SJSA1 (cell line): ENCODE data around the gene SLC35B2. TPM values are rescaled to one million over a fixed set of nuclear protein-coding genes. Genes with fewer than 3 reads are reported as not detected.

Experiments used
- DNase-seq, 2 experiments: peaks; one replicate each; pipeline ENCODE4 v3.0.0-alpha.2; 2015 to 2020; ENCODE audit warnings: low spot score in 2 of 2, low read depth in 1 of 2
- H3K27ac ChIP-seq: fragments of 250-450 bp; sonication (Bioruptor Pico); 2 replicates; pipeline ENCODE4 v1.5.1; 2020; ENCODE audit warnings: mild to moderate bottlenecking, moderate library complexity
- H3K27me3 ChIP-seq: fragments of 250-450 bp; sonication (Bioruptor Pico); replicated peaks from 2 replicates; pipeline ENCODE4 v1.5.1; 2020; ENCODE audit warnings: mild to moderate bottlenecking, moderate library complexity
- H3K36me3 ChIP-seq: fragments of 250-450 bp; sonication (Bioruptor Pico); 2 replicates; pipeline ENCODE4 v1.5.1; 2020; ENCODE audit warnings: mild to moderate bottlenecking
- H3K4me1 ChIP-seq: fragments of 250-450 bp; sonication (Bioruptor Pico); replicated peaks from 2 replicates; pipeline ENCODE4 v1.6.1; 2021; ENCODE audit warnings: mild to moderate bottlenecking
- H3K4me3 ChIP-seq: fragments of 250-450 bp; sonication (Bioruptor Pico); 2 replicates; pipeline ENCODE4 v1.5.1; 2020; ENCODE audit warnings: mild to moderate bottlenecking
- H3K9me3 ChIP-seq: fragments of 250-450 bp; sonication (Bioruptor Pico); replicated peaks from 2 replicates; pipeline ENCODE4 v1.5.1; 2020; ENCODE audit warnings: mild to moderate bottlenecking
- total RNA-seq: library from RNA; depleted of rRNA; stranded (reverse); fragments of >200 nt; shearing (Covaris generic); gene quantifications from 2 replicates; pipeline ENCODE4 v1.2.3, GENCODE V29; 2014

Gene SLC35B2
- total RNA-seq, 1 experiment from 2014 or later: 89.9 TPM

DNA sequence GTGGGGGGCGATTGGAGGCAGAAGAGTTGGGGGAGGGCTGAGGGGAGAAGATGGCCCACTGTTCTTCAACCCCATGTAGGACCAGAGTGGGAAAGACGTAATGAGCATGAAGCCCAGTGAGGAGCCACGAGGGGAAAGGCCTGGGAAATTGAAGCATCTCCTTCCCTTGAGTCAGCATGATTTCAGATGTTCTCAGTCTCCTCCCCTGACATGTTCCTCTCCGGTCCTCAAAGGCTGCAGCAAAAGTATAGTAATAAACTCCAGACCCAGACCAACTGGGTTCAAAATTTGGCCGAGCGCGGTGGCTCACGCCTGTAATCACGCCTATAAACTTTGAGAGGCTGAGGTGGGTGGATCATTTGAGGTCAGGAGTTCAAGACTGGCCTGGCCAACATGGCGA, 9.9 kb upstream of the SLC35B2 start:
- H3K4me1 ChIP-seq: peaks cover 27% of the 10 kb centered on the region
- H3K36me3 ChIP-seq: peaks cover 11% of the 10 kb centered on the region
- no peak overlapping the region for H3K4me3 ChIP-seq
- H3K9me3 ChIP-seq: no peaks in the 10 kb centered on the region
- peaks cover 25% of the 10 kb centered on the region for H3K27me3 ChIP-seq
- no peak overlapping the region for H3K27ac ChIP-seq
- DNase-seq: no peak

DNA sequence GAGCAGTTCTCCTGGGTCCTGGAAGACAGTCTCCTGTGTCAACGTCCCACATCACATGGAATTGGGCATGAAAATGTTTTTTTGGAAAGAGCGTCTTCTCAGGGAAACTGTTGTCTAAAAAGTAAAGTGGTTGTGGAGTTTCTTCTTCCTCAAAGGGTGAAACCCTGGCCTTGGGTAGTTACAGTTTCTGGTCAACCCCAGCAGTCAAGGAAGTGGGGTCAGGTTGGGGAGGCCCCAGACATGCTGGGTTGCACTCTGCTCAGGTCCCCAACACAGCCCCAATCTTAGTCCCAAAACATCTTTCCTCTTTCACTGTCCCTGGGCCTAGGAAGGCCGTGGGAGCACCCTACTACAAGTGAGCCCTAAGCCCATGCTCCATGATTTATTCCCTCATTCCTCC, 9.0 kb upstream of the SLC35B2 start:
- peaks cover 20% of the 10 kb centered on the region for H3K36me3 ChIP-seq
- H3K27ac ChIP-seq: no peak overlapping the region
- no peak overlapping the region for H3K4me3 ChIP-seq
- no peaks in the 10 kb centered on the region for H3K9me3 ChIP-seq
- no peak for DNase-seq
- peaks cover 27% of the 10 kb centered on the region for H3K4me1 ChIP-seq
- peaks cover 22% of the 10 kb centered on the region for H3K27me3 ChIP-seq

DNA sequence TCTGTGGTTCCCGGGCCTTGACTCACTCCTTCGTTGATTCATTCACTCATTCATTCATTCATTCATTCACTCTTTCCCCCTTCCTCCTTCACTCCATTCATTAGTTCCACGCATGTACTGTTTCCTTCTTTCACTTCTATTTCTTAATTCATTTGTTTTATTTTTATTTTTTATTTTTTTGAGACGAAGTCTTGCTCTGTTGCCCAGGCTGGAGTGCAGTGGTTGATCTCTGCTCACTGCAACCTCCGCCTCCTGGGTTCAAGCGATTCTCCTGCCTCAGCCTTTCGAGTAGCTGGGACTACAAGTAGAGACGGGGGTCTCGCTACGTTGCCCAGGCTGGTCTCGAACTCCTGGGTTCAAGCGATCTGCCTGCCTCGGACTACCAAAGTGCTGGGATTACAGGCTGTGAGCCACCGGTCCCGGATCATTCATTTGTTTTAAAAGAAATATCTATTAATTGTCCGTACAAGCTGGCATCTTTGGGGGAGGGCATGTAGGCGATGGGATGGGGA, 8.4 kb upstream of the SLC35B2 start:
- no peak overlapping the region for H3K4me3 ChIP-seq
- DNase-seq: no peak
- H3K4me1 ChIP-seq: peaks cover 27% of the 10 kb centered on the region
- H3K27me3 ChIP-seq: peaks cover 18% of the 10 kb centered on the region
- H3K9me3 ChIP-seq: no peaks in the 10 kb centered on the region
- peaks cover 26% of the 10 kb centered on the region for H3K36me3 ChIP-seq
- H3K27ac ChIP-seq: no peak overlapping the region

DNA sequence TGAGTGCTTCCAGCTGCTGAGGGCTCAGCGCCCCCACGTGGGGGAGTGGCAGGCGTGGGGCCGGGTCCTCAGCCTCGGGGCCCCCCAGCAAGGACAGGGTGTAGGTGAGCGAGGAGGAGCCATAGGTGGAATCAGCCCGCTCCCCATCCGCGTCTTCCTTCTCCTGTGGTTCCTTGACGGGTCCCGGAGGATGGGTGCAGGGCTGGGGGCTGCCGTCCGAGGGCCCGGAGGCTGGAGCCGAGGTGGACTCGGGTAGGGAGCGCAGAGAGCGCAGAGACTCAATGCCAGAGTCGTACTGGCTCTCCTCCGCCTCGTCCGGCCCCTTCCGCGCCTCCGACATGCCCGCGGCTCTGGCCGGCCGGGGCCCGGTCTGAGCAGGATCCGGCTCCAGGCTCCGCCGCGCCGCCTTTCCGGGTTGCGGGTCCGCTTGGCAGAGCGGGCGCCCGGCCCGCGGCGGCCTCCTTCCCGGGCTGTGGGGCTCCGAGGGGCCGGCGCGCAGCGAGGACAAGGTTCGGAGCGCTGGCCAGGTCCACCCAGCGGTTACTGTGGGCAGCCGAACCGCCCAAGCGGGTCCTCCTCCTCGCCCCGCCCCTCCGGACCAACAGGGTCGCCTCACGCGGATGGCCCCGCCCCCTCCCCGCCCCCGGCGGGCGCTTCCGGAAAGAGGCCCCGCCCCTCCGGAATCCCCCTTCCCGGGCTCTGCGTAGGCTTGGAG, 7.8 kb upstream of the SLC35B2 start, which contains the start of gene NFKBIE:
TSS of gene NFKBIE (minus strand) at position 545 of the 715 bp plus-strand sequence. CDS start at position 340, 205 bp downstream.
- Histone ChIP-seq H3K4me1 (peaks cover 27% of the 10 kb centered on the region), H3K36me3 (peaks cover 32% of the 10 kb centered on the region), H3K27ac (peak within 1 kb of the TSS; percentile 50), H3K9me3 (no peaks in the 10 kb centered on the region), H3K4me3 (peak within 1 kb of the TSS; percentile 67), H3K27me3 (peaks cover 18% of the 10 kb centered on the region)
- peak; percentile 87 to 97 for DNase-seq

DNA sequence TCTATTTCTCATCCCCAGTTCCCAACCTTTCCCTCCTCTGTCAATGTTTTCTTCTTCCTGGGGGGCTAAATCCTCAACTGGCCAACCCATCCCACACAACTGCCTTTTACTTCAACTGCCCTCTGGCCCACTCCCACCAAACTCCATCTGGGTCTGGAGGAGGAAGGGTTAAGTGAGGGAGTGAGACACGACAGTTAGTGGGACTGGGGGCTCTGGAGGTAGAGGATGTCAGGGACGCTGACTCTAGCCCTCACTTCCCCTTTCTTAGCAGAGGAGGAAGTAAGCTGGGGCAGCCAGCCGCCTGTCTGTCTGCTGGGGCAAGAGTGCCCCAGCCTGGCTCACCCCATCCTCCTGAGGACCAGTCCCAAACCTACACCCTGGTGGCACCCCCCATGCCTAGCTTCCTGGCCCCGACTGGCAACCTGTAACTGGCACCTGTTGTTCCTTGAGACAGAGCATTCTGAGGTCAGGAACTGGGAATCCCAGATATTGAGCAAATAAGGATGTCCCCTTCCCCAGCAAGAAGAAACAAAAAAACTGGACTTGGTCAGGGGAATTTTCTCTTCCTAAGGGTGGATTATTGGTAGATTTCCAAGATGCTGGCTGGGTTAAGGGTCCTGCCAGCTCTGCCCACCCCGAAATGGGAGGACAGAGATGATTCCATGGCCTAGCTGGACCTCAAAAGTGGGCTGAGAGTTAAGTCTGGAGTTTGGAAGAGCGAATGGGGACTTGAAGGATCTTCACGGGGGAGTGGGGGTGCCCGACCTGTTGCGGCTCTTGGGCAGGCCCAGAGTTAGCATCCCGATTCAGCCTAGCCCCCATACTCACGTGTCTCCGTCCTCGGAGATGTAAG, 7.1 kb upstream of the SLC35B2 start:
- Histone ChIP-seq H3K27me3 (peaks cover 10% of the 10 kb centered on the region), H3K36me3 (peaks cover 38% of the 10 kb centered on the region), H3K9me3 (no peaks in the 10 kb centered on the region), H3K27ac (no peak overlapping the region), H3K4me1 (peaks cover 27% of the 10 kb centered on the region), H3K4me3 (peak overlapping the region; percentile 67)
- no peak for DNase-seq

DNA sequence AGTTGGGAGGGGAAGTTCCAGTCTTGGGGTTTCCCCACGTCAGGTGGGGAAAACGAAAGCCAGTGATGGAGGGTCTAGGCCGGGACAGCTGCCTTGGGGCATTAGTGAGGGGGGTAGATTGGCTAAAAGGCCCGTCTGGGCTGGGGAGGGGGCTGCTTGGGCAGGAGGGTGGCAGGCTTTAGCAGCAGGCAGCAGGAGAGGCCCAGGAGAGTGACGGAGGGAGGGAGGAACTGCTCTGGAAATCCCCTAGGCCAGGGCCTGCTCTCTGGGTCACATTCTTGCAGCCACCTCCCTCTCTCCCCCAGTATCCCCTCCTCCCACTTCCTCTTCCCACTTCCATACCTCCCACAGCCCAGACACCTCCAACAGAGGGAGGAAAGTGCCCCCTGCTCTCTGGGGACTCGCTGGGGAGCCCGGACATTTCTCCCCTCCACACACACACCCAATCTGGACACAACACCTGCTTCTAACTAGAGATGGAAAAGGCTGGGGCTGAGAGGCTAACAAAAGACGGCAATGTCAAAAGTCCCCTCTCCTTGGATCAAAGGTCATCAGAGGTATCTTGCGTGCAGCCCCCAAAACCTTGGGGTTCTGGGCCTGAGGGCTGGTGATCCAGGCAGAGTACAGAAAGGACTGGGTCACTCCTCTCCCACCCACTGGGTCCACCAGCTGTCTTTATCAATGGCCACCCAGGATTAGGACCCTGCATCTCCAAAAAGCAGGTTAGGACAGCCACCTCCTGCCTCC, 6.2 kb upstream of the SLC35B2 start:
- Histone ChIP-seq H3K4me3 (peak overlapping the region; percentile 67), H3K27ac (peak overlapping the region; percentile 42)
- DNase-seq: peak; percentile 47 to 76

DNA sequence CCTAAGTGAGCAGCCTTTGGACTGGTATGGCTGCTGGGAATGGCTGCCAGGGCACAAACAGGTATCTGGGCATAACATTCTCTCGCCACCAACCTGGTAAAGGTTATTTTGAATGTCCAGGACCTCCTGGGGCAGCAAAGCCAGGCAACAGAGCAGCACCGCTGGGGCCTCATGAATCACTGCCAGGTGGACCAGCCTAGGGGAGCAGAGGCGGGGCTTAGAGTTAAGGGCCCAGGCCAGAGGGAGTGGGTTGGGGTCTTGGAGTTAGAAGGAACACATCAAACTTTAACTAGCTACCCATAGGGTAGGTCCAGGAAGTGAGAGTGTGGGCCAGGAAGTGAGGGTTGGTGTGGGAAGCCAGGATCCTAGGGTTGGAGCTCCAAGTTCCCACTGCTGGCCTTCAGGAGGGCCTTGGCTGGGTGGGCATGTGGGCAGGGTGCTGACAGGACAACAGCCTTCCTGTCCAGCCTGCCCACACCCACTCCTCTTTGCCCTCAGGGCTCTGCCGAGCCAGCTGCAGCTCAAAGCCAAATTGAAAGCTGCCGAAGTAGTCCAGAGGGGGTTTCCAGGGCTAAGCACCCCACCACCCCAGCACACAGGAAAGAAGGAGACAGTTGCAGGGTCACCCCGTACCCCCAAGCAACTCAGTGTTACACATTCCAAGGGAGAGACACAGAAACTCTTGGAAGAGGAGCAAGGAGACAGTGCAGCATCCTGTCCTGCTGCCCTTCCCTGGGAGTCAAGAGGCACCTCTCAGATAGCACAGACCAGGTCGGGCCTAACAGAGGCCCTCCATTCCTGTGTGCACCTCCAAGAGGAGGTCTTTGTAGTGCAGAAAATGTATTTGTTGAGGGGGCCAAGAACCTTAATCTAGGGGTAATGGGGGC, 5.4 kb upstream of the SLC35B2 start:
- no peaks in the 10 kb centered on the region for H3K27me3 ChIP-seq
- H3K4me3 ChIP-seq: peak overlapping the region; percentile 67
- H3K9me3 ChIP-seq: no peaks in the 10 kb centered on the region
- peak overlapping the region; percentile 42 for H3K27ac ChIP-seq
- no peak for DNase-seq
- H3K36me3 ChIP-seq: peaks cover 54% of the 10 kb centered on the region
- H3K4me1 ChIP-seq: peaks cover 32% of the 10 kb centered on the region

More for the DNA sequence above, 6.2 kb upstream of the SLC35B2 start:
- H3K4me1 ChIP-seq: peaks cover 27% of the 10 kb centered on the region
- H3K9me3 ChIP-seq: no peaks in the 10 kb centered on the region
- peaks cover 46% of the 10 kb centered on the region for H3K36me3 ChIP-seq
- peaks cover 2% of the 10 kb centered on the region; the same call in 1 of the 2 replicates for H3K27me3 ChIP-seq

DNA sequence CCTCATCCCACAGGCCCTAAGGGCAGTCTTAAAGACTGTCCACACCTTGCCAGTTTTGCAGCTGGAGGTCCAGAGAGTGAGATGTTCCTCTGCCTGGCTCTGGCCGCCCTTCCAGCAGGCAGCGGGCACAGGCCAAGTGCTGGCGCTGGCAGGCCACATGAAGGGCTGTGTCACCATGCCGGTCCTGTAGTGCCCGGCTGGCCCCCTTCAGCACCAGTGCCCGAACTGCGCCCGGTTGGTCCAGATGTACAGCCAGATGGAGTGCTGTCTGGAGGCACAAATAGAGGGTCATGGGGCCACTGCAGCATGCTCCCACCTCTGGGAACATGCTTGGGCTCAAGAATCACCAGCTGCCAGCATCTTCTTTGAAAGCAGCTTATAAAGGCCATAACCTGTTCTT, 4.3 kb upstream of the SLC35B2 start:
- peaks cover 61% of the 10 kb centered on the region for H3K36me3 ChIP-seq
- H3K27ac ChIP-seq: no peak overlapping the region
- peaks cover 37% of the 10 kb centered on the region for H3K4me1 ChIP-seq
- H3K4me3 ChIP-seq: no peak overlapping the region
- no peak for DNase-seq
- no peaks in the 10 kb centered on the region for H3K27me3 ChIP-seq
- no peaks in the 10 kb centered on the region for H3K9me3 ChIP-seq

DNA sequence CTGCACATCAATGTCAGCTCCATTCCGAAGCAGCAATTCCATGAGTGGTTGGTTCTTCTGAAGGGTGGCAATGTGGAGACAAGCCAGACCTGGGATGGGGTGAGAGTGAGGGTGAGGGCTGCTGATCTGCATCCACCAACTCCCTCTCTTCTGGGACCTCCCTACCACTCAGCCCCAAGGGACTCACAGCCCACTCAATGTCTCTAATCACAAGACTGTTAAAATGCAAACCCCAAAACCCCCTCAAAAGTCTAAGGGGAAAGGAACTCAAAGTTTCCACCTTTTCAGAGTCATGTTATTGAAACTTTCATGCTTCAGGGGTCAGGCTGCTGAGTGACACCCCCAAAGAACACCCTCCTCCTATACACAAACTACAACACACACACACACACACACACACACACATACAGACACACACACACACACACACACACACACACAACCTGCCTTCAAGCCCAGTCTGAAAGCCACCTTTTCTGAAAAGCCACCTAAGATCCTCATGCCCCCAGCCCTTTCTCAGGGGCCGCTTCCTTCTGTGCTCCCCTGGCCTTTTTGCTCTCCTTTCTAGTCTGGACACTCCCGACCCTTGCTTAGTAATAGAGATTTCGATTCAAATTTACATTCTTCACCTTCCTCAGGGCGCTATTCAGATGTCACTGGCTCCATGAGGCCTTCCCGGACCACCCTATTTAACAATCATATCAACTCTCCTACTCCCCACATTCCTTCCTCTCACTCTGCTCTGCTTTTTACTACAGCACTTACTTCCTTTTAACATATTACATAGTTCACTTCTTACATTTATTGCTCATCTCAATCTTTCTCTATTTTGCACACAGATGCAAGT, 3.3 kb upstream of the SLC35B2 start:
- DNase-seq: no peak
- Histone ChIP-seq H3K27ac (no peak overlapping the region), H3K27me3 (no peaks in the 10 kb centered on the region), H3K9me3 (no peaks in the 10 kb centered on the region), H3K36me3 (peaks cover 70% of the 10 kb centered on the region), H3K4me3 (no peak overlapping the region), H3K4me1 (peaks cover 43% of the 10 kb centered on the region)

DNA sequence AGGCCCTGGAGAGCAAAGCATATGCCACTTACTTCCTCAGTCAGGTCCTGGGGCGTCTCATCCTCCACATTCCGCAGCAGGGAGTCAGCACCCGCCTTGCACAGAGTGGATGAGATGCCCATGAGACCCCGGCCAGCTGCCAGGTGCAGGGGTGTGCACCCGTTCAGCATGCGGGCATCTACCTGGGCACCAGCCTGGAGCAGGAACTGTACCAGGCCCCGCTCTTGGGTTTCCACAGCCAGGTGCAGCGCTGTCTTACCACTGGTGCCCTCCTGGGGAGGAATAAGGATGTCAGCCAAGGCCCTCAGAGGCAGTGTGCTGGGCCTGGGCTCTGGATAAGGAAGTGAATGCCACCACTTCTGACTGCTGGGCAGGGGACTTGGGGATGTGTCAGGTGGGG, 2.7 kb upstream of the SLC35B2 start:
- DNase-seq: no peak

DNA sequence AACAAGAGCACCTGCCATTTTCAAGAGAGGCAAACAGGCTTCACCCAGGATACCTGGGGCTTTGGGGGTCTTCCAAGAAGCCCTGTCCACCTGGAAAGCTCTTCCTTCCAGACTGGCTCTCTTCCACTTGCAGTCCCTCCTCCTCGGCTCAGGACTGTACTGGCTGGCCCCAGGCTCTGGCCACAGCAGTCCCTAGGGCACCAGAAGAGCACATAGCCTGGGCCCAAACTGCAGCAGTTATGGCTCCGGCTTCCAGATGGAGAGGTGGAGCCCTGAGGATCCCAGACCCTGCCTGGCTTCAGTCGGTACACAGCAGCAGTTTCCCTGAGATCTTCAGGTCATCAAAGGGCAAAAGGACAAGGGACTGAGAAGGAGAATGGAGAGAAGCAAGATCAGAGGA, 1.6 kb upstream of the SLC35B2 start:
- DNase-seq: no peak
- H3K9me3 ChIP-seq: no peaks in the 10 kb centered on the region
- peaks cover 87% of the 10 kb centered on the region for H3K36me3 ChIP-seq
- peaks cover 33% of the 10 kb centered on the region for H3K4me1 ChIP-seq
- H3K27me3 ChIP-seq: no peaks in the 10 kb centered on the region
- H3K27ac ChIP-seq: no peak overlapping the region
- H3K4me3 ChIP-seq: no peak overlapping the region

More for the DNA sequence above, 2.7 kb upstream of the SLC35B2 start:
- Histone ChIP-seq H3K9me3 (no peaks in the 10 kb centered on the region), H3K36me3 (peaks cover 77% of the 10 kb centered on the region), H3K4me1 (peaks cover 43% of the 10 kb centered on the region), H3K4me3 (no peak overlapping the region), H3K27ac (no peak overlapping the region), H3K27me3 (no peaks in the 10 kb centered on the region)

DNA sequence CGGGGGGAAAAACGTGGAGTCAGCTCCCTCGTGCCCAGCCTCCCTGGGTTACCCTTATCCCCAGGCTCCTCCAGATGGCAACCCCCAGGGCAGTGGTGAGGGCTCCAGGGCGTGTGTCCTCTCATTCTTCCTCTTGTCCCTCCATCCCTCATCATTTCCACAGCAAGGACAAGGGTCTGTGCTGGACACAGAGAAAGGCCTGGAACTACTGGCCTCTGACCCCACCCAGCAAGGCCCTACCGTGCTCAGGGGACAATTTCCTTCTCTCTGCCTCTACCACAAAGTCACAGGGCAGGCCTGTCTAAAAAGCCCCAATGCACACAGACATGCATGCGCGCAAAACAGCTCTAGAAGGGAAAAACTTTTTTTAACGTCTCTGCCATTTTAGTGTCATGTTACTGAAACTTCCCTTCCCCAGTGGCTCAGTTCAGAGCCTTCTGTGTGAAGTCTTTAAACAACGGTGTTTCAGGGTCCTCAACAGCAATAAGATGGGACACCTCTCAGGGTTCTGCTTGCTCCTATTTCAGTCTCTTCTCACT, 1.1 kb upstream of the SLC35B2 start:
- Histone ChIP-seq H3K36me3 (peaks cover 93% of the 10 kb centered on the region), H3K4me3 (no peak overlapping the region), H3K4me1 (peaks cover 28% of the 10 kb centered on the region), H3K27ac (no peak overlapping the region), H3K27me3 (no peaks in the 10 kb centered on the region), H3K9me3 (no peaks in the 10 kb centered on the region)
- DNase-seq: no peak
